NCI-H146 treated with DMSO at 0.1 percent for 48 hours (cell line): Measurements from ENCODE around the gene ENOX1.

ENCODE experiments used
- DNase-seq: peaks from one replicate; lab custom pipeline; 2025; ENCODE audit not compliant: unreplicated experiment; lab: John Stamatoyannopoulos, UW

Gene ENOX1

GRCh38 chr13:43329702-43330101 lies 457.1 kb downstream of the ENOX1 start:
- no peak for DNase-seq

- DNase-seq: no peak
These were observed 457.9 kb downstream of the ENOX1 start for GRCh38 chr13:43328907-43329306.

- DNase-seq: no peak
These were observed 460.7 kb downstream of the ENOX1 start for GRCh38 chr13:43326100-43326499.

- no peak for DNase-seq
These were observed 461.1 kb downstream of the ENOX1 start for GRCh38 chr13:43325636-43326035.

- no peak for DNase-seq
These were observed 462.6 kb downstream of the ENOX1 start for GRCh38 chr13:43324129-43324528.

GRCh38 chr13:43319617-43320444 lies 466.9 kb downstream of the ENOX1 start:
- no peak for DNase-seq

GRCh38 chr13:43316946-43317353 lies 469.8 kb downstream of the ENOX1 start:
- no peak for DNase-seq

- DNase-seq: no peak
These were observed 470.5 kb downstream of the ENOX1 start for GRCh38 chr13:43316281-43316680.

GRCh38 chr13:43315522-43315921 lies 471.2 kb downstream of the ENOX1 start:
- no peak for DNase-seq

- DNase-seq: no peak
These were observed 477.5 kb downstream of the ENOX1 start for GRCh38 chr13:43309311-43309710.

GRCh38 chr13:43307921-43308433 lies 478.8 kb downstream of the ENOX1 start:
- peak; percentile 74 for DNase-seq

GRCh38 chr13:43307221-43307920 lies 479.4 kb downstream of the ENOX1 start:
- DNase-seq: no peak

- DNase-seq: no peak
These were observed 480.4 kb downstream of the ENOX1 start for GRCh38 chr13:43306372-43306771.

- DNase-seq: no peak
These were observed 481.4 kb downstream of the ENOX1 start for GRCh38 chr13:43305416-43305815.

- DNase-seq: no peak
These were observed 481.8 kb downstream of the ENOX1 start for GRCh38 chr13:43304945-43305344.

GRCh38 chr13:43304449-43304848 lies 482.3 kb downstream of the ENOX1 start:
- DNase-seq: no peak

GRCh38 chr13:43303033-43303729 lies 483.6 kb downstream of the ENOX1 start:
- peak; percentile 24 for DNase-seq

GRCh38 chr13:43301346-43301969 lies 485.3 kb downstream of the ENOX1 start:
- DNase-seq: no peak

GRCh38 chr13:43300865-43301264 lies 485.9 kb downstream of the ENOX1 start:
- no peak for DNase-seq

- no peak for DNase-seq
These were observed 487.4 kb downstream of the ENOX1 start for GRCh38 chr13:43299374-43299773.

- no peak for DNase-seq
These were observed 488.0 kb downstream of the ENOX1 start for GRCh38 chr13:43298816-43299215.
